MCF 10A (cell line): ENCODE measurements around the gene CAT. TPM values are rescaled to one million over a fixed set of nuclear protein-coding genes. Genes with fewer than 3 reads are reported as not detected.

ENCODE experiments used
- BruUV-seq: library from RNA; stranded (reverse); fragments of 400-500 nt; replicated peaks from 2 replicates; lab custom pipeline; 2021; lab: Mats Ljungman, UMichigan
- CTCF ChIA-PET: fragments of 300-600 bp; sonication (Branson Sonifier 250); formaldehyde crosslinking; extraction: SDS; loops from one replicate; lab custom pipeline; 2021; ENCODE audit warnings: antibody characterized with exemption, inconsistent platforms; lab: Yijun Ruan, JAX
- POLR2A ChIA-PET: fragments of 300-600, 350-650 bp; sonication (Branson Sonifier 250); formaldehyde crosslinking; extraction: SDS; loops from one replicate; lab custom pipeline; 2020; ENCODE audit warnings: antibody characterized with exemption, inconsistent platforms; lab: Yijun Ruan, JAX
- DNase-seq: peaks from one replicate; pipeline ENCODE4 v3.0.0-alpha.2; 2018; ENCODE audit not compliant: unreplicated experiment
- H3K27ac Mint-ChIP-seq: one replicate; pipeline ENCODE4 v1.8.0; 2022; ENCODE audit warnings: mild to moderate bottlenecking, low read depth, mixed read lengths; ENCODE audit not compliant: unreplicated experiment
- H3K27me3 Mint-ChIP-seq: one replicate; pipeline ENCODE4 v1.8.0; 2022; ENCODE audit warnings: mixed read lengths; ENCODE audit not compliant: insufficient read depth, unreplicated experiment
- H3K36me3 Mint-ChIP-seq: one replicate; pipeline ENCODE4 v1.8.0; 2022; ENCODE audit warnings: mild to moderate bottlenecking, moderate library complexity, mixed read lengths; ENCODE audit not compliant: insufficient read depth, unreplicated experiment
- H3K4me1 Mint-ChIP-seq: one replicate; pipeline ENCODE4 v1.8.0; 2022; ENCODE audit warnings: mixed read lengths; ENCODE audit not compliant: insufficient read depth, unreplicated experiment
- H3K4me3 Mint-ChIP-seq: one replicate; pipeline ENCODE4 v1.8.0; 2022; ENCODE audit warnings: mild to moderate bottlenecking, moderate library complexity, mixed read lengths; ENCODE audit not compliant: unreplicated experiment
- H3K9me3 Mint-ChIP-seq: one replicate; pipeline ENCODE4 v1.8.0; 2022; ENCODE audit warnings: mixed read lengths; ENCODE audit not compliant: unreplicated experiment
- intact Hi-C: fragments of 100-400 bp; cut with micrococcal nuclease; formaldehyde crosslinking; loops from 2 replicates; pipeline ENCODE4 v1.14.1; 2022
- total RNA-seq: library from RNA; stranded (reverse); gene quantifications from 2 replicates; pipeline ENCODE4 v1.2.3, GENCODE V29; 2022
- TF ChIP-seq, protein P1 (sequence below): fragments of 200-600 bp; IDR thresholded peaks from one replicate; pipeline ENCODE4 v1.8.0; 2022; ENCODE audit warnings: antibody characterized with exemption, mild to moderate bottlenecking; ENCODE audit not compliant: unreplicated experiment

The CAT gene
- total RNA-seq, 1 experiment from 2014 or later = 12.1 TPM

GRCh38 chr11:34512840-34513681 is 74.3 kb downstream of the CAT start:
- peak; percentile 66 for DNase-seq
- H3K9me3 Mint-ChIP-seq = no peaks in the 10 kb centered on the region
- CTCF ChIA-PET = interaction anchor here (0.6 to 4.8 kb wide), 39 partner anchors 10 to 870 kb away, joined by 3 to 33 read pairs (median 4); no protein-coding TSS in a partner anchor
- H3K36me3 Mint-ChIP-seq = no peaks in the 10 kb centered on the region
- no peak overlapping the region for H3K27ac Mint-ChIP-seq
- H3K4me1 Mint-ChIP-seq = no peaks in the 10 kb centered on the region
- TF ChIP-seq, protein P1, sequence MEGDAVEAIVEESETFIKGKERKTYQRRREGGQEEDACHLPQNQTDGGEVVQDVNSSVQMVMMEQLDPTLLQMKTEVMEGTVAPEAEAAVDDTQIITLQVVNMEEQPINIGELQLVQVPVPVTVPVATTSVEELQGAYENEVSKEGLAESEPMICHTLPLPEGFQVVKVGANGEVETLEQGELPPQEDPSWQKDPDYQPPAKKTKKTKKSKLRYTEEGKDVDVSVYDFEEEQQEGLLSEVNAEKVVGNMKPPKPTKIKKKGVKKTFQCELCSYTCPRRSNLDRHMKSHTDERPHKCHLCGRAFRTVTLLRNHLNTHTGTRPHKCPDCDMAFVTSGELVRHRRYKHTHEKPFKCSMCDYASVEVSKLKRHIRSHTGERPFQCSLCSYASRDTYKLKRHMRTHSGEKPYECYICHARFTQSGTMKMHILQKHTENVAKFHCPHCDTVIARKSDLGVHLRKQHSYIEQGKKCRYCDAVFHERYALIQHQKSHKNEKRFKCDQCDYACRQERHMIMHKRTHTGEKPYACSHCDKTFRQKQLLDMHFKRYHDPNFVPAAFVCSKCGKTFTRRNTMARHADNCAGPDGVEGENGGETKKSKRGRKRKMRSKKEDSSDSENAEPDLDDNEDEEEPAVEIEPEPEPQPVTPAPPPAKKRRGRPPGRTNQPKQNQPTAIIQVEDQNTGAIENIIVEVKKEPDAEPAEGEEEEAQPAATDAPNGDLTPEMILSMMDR = peak; percentile 63
- H3K27me3 Mint-ChIP-seq = peaks cover 5% of the 10 kb centered on the region
- no peak overlapping the region for H3K4me3 Mint-ChIP-seq
- POLR2A ChIA-PET = interaction anchor here (0.6 to 0.7 kb wide), 3 partner anchors 328 to 403 kb away, joined by 3 read pairs; no protein-coding TSS in a partner anchor
- intact Hi-C loops = loop anchor here (1.0 to 5.0 kb wide), 4 partner anchors 59 to 879 kb away; no protein-coding TSS in a partner anchor
- BruUV-seq = no TSS peak

DNA sequence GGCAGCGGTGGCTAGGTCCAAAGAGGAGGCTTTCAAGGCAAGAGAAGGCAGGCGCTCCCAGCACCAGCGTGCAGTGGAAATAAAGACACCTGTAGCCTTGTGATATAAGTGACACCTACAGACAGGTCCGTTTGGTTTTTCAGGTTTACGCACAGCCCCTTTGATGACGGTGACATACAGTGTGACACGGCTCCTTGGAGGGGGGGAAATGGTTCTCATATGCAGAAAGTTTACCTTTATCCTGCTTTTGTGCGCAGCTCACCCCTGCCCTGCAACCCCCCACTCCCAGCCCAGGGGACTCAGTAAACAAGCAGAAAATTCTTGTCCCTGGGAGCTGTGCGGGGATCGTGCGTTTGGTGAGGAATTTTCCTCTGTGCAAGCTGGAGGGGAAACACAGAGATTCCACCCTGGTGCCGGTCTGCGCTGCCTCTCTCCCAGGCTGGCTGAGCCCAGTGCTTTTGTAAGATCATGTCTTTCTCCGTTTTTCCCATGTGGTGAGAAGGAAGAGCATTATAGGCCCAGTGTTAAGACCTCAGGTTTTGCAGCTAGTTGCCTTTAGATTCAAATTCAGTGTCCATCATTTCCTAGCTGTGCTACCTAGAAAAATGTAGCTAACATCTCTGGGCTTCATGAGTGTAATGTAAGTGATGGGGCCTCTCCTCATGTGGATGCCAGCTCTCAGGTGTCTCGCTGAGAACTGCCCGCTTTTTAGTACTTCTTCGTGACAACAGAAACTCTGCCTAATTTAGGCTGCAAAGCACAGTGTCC is 75.1 kb downstream of the CAT start, which contains the start of gene ELF5:
Gene ELF5 (minus strand): TSS at position 113 of the 768 bp plus-strand sequence. CDS start 8,045 bp downstream, outside the sequence.
- ChIA-PET CTCF (interaction anchor here (0.6 to 4.8 kb wide), 31 partner anchors 9 to 982 kb away, joined by 3 to 33 read pairs (median 4); no protein-coding TSS in a partner anchor), POLR2A (no interaction called here)
- Mint-ChIP-seq H3K27me3 (peaks cover 11% of the 10 kb centered on the region), H3K36me3 (no peaks in the 10 kb centered on the region), H3K27ac (no peak within 1 kb of the TSS), H3K4me1 (no peaks in the 10 kb centered on the region), H3K9me3 (no peaks in the 10 kb centered on the region), H3K4me3 (no peak within 1 kb of the TSS)
- intact Hi-C loops = loop anchor here (1.0 to 5.0 kb wide), 5 partner anchors 58 to 878 kb away; no protein-coding TSS in a partner anchor
- no TSS peak for BruUV-seq
- TF ChIP-seq, protein P1 = no peak
- DNase-seq = no peak

DNA sequence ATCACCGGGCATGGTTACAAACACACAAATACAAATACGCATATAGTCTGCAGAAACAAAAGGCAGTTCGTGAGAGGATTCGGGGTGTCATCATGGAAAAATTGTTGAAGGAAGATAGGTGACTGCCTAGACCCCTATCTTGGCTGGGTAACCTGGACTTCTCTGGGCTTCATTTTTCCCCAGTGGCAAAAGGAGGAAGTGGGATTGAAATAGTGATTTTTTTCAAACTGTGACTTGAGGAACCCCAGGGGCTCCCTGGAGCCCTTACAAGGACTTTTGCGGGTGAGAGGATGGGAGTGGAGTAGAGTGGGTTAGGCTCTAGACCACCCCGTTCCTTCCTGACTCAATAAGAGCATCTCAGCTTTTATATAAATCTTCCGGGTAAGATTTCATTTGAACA is 75.9 kb downstream of the CAT start:
- POLR2A ChIA-PET = interaction anchor here (0.5 kb wide), 1 partner anchor 1808 kb away, joined by 3 read pairs; no protein-coding TSS in a partner anchor
- H3K4me1 Mint-ChIP-seq = no peaks in the 10 kb centered on the region
- no peak for DNase-seq
- no peak overlapping the region for H3K27ac Mint-ChIP-seq
- no peak overlapping the region for H3K4me3 Mint-ChIP-seq
- intact Hi-C loops = loop anchor here (1.0 to 5.0 kb wide), 3 partner anchors 58 to 377 kb away; no protein-coding TSS in a partner anchor
- H3K27me3 Mint-ChIP-seq = peaks cover 11% of the 10 kb centered on the region
- TF ChIP-seq, protein P1 = no peak
- CTCF ChIA-PET = interaction anchor here (0.6 to 4.8 kb wide), 12 partner anchors 8 to 388 kb away, joined by 3 to 33 read pairs (median 7); no protein-coding TSS in a partner anchor
- no peaks in the 10 kb centered on the region for H3K9me3 Mint-ChIP-seq
- no peaks in the 10 kb centered on the region for H3K36me3 Mint-ChIP-seq
- BruUV-seq = no TSS peak
